Measurements from ENCODE around the gene PDXK.
A peak's percentile ranks its signal among the peaks of the same experiment; 100 is the strongest.
"Not testable (repeated sequence)": the region's sequence is repeated elsewhere in the genome, so short reads cannot be mapped to it uniquely, and the experiment has no call there.

Gene PDXK

DNA sequence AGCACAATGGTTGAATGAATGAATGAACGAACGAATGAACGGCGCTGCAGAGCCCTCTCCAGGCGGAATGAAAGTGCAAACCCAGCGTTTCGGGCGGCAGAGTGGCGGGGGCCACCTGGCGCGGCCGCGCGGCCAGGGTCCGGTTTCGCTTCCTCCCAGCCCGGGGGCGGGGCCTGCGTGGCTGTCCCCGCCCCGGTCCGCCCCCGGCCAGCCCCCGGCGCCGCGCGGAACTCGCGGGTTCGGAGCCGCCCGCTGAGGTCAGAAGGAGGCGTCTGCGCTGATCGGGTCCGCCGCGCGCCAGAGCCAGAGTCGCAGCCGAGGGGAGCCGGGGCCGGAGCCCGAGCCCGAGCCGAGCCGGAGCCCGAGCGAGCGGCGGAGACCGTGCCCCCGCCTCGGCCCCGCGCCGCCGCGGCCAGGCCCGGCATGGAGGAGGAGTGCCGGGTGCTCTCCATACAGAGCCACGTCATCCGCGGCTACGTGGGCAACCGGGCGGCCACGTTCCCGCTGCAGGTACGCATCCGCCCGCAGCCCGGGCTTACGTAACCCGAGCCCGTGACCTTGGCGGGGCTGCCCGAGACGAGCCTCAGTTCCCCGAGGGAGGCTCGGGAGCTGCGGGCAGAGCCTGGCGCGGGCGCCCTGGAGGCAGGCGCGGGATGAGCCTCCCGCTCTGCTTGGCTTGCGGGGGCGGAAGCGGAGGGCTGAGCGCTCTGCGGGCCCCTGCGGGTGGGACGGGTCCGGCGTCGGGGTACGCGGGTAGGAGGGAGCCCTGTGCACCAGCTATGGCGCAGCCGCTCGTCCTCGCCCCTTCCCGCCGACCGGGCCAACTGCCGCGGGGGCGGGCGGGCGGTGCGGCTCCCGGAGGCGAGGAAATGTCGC lies at the start of gene PDXK:
Gene PDXK, plus strand, starts transcription at position 258 of the 876 bp plus-strand sequence. Its CDS starts 166 bp downstream, at position 424.
- Mint-ChIP-seq H3K36me3 (peaks cover 27% of the 10 kb centered on the region), H3K9me3 (no peaks in the 10 kb centered on the region), H3K4me3 (peak within 1 kb of the TSS; percentile 85), H3K4me1 (peaks cover 52% of the 10 kb centered on the region), H3K27ac (peak within 1 kb of the TSS; percentile 48)
- DNase-seq (ENCODE audit: low spot score in 2 of 2) (peak; percentile 82 to 90), ATAC-seq (peak; percentile 84)

DNA sequence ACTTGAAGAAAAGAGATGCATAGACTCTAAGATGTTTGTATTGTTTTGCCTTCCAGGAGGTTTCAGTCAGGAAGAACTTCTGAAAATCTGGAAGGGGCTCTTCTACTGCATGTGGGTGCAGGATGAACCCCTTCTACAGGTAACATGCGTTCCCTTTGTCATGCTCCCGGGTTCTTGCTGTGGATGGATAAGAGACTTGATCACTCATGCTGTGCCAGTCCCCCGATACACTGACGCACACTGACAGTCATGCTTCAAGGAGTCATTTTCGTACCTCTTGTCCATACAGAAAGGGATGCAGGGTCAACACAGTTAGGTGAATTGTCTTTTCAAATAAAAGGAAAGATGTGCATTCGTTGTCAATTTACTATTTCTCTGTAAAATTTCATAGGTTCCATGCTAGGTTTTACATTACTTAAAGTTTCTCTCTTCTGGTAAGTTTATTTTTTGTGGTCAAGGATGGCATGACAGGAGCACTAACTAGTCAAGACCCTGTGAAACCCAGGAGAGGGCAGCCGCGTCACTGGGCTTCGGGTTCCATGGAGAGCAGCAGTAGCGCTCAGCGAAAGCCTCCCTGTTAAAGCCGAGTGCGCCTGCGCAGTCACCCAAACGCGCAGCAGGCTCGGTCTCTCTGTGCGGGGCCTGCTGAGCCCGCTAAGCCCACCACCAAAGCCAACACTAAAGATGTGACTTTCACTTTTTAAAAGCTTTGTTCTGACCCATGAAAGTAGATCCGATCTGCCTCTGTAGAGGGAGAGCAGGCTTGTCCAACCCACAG lies 48.9 kb upstream of the PDXK start:
- ATAC-seq (no peak), DNase-seq (ENCODE audit: low spot score in 2 of 2) (no peak)
- Mint-ChIP-seq H3K27ac (peak overlapping the region; percentile 40), H3K4me3 (no peak overlapping the region), H3K4me1 (peaks cover 23% of the 10 kb centered on the region), H3K36me3 (peaks cover 86% of the 10 kb centered on the region), H3K9me3 (peaks cover 3% of the 10 kb centered on the region)

DNA sequence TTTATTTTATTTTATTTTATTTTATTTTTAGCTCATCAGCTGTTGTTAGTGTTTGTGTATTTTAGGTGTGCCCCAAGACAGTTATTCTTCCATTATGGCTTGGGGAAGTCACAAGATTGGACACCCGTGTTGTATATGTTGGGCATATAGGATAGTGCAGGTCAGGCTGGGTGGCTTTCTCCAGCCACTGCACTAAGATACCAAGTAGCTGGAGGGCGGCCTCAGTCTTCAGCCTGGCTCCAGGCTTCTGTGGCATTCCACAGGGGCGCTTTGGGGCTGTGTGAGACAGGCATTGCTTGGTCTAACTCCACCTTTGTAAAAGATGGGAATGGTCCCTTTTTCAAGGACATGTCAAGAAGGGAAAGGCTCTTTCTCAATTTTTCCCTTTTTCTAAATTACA lies 43.1 kb upstream of the PDXK start:
- Mint-ChIP-seq H3K9me3 (no peaks in the 10 kb centered on the region), H3K4me3 (no peak overlapping the region), H3K36me3 (peaks cover 99% of the 10 kb centered on the region), H3K27ac (no peak overlapping the region), H3K4me1 (peaks cover 17% of the 10 kb centered on the region)
- DNase-seq (ENCODE audit: low spot score in 2 of 2) (no peak), ATAC-seq (no peak)

DNA sequence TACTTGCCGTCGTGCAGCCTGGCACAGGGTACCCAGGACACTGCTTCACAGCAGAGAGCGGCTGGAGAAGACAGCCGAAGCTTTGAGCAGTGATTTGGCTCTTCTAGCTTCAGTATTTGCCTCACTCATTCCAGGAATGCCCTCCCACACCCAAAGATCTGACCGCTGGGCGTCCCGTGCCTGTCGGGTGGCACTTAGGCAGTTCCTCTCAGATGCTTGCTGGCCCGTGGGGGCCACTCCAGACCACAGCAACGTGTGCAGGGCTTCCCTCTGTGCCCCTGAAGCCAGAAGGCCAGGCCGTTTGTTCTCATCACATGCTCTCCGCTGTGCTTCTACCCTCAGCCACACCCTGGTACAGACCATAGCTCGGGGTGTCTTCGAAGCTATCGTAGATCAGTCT lies 42.5 kb upstream of the PDXK start:
- peaks cover 17% of the 10 kb centered on the region for H3K4me1 Mint-ChIP-seq
- DNase-seq (ENCODE audit: low spot score in 2 of 2): no peak
- no peak for ATAC-seq
- H3K36me3 Mint-ChIP-seq: peaks cover 99% of the 10 kb centered on the region
- no peaks in the 10 kb centered on the region for H3K9me3 Mint-ChIP-seq
- H3K4me3 Mint-ChIP-seq: no peak overlapping the region
- no peak overlapping the region for H3K27ac Mint-ChIP-seq

DNA sequence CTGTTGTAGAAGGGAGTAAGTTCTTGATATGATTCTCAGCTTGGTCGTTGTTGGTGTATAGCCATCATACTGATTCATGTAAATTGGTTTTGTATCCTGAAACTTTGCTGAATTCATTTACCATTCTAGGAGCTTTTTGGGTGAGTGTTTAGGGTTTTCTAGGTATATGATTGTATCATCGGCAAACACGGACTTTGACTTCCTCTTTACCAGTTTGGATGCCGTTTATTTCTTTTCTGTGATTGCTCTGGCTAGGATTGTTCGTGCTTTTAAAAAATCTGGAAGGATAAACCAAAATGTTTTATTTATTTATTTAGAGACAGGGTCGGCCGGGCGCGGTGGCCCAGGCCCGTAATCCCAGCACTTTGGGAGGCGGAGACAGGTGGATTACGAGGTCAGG lies 39.0 kb upstream of the PDXK start:
- H3K4me3 Mint-ChIP-seq: no peak overlapping the region
- ATAC-seq: no peak
- no peak for DNase-seq (ENCODE audit: low spot score in 2 of 2)
- H3K9me3 Mint-ChIP-seq: no peaks in the 10 kb centered on the region
- H3K27ac Mint-ChIP-seq: peak overlapping the region; percentile 30
- H3K4me1 Mint-ChIP-seq: peaks cover 23% of the 10 kb centered on the region
- peaks cover 99% of the 10 kb centered on the region for H3K36me3 Mint-ChIP-seq

DNA sequence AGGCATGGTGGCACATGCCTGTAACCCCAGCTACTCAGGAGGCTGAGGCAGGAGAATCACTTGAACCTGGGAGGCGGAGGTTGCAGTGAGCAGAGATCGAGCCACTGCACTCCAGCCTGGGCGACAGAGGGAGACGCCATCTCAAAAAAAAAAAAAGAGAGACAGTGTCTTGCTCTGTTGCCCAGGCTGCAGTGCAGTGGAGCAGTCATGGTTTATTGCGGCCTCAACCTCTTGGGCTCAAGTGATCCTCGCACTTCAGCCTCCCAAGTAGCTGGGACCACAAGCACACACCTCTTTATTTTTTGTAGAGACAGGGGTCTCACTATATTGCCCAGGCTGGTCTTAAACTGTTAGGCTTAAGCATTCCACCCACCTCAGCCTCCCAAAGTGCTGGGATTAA lies 38.5 kb upstream of the PDXK start:
- Mint-ChIP-seq H3K36me3 (peaks cover 99% of the 10 kb centered on the region), H3K4me1 (peaks cover 23% of the 10 kb centered on the region)
- not testable (repeated sequence) for H3K9me3 Mint-ChIP-seq; ATAC-seq; H3K27ac Mint-ChIP-seq; DNase-seq (ENCODE audit: low spot score in 2 of 2); H3K4me3 Mint-ChIP-seq

DNA sequence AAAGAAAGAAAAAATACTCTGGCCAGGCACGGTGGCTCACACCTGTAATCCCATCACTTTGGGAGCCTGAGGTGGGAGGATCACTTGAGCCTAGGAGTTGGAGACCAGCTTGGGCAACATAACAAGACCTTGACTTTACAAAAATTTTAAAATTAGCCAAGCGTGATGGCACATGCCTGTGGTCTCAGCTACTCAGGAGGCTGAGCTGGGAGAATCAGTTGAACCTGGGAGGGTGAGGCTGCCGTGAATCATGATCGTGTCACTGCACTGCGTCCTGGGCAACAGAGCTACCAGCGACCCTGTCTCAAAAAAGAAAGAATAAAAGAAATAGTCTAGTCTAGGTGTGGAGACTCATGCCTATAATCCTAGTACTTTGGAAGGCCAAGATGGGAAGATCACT lies 37.3 kb upstream of the PDXK start:
- ATAC-seq: no peak
- H3K36me3 Mint-ChIP-seq: peaks cover 99% of the 10 kb centered on the region

DNA sequence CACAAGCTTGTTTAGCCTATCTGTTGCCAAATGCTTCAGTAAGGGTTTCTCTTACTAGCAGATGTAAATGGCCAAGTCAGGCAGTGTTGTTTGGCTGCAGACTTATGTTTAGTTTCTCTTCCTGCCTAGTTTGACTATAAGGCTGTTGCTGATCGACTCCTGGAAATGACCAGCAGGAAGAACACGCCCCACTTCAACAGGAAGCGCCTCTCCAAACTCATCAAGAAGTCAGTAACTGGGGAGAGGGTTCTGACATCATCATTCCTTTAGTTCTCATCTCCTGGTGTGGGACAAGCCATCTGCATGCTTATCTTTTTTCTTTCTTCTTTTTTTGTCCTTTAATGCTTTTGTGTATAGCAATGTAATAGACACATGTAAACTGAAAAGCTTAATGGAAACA lies 34.5 kb upstream of the PDXK start:
- no peak for DNase-seq (ENCODE audit: low spot score in 2 of 2)
- H3K4me3 Mint-ChIP-seq: no peak overlapping the region
- H3K9me3 Mint-ChIP-seq: no peaks in the 10 kb centered on the region

More for the DNA sequence above, 37.3 kb upstream of the PDXK start:
- H3K27ac Mint-ChIP-seq: no peak overlapping the region
- DNase-seq (ENCODE audit: low spot score in 2 of 2): no peak
- H3K9me3 Mint-ChIP-seq: no peaks in the 10 kb centered on the region
- H3K4me3 Mint-ChIP-seq: no peak overlapping the region
- peaks cover 23% of the 10 kb centered on the region for H3K4me1 Mint-ChIP-seq

DNA sequence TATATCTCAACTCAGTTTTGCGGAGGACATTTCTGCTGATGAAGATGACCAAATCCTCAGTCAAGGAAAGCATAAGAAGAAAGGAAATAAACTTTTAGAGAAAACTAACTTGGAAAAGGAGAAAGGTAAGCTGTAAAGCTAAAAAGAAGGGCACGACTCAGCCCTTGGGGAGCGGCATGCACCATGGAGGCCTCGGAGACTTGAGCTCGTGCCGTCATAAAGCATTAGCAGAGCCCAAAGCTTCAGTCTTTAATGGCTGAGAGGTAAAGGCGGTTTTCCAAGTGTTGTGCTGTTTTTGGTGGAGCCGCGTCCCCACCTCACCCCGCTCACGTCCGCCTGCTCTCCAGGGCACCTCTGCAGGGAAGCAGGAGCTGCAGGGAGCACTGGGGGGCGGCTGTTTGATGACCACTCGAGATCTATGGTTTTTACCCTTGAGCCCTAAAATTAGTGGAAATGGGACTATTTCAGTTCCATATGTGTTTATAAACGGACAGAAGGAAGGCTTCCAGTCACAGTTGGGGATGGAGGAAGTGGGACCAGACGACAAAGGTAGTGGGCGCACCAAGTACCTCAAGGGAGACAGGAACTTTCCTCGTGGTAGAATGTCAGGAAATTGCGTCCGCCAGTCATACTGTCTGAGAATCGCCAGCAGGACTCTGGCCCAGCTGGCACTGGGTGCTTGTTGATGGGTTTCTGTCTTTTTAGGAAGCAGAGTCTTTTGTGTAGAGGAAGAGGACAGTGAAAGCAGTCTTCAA lies 31.9 kb upstream of the PDXK start:
- Mint-ChIP-seq H3K4me3 (no peak overlapping the region), H3K9me3 (no peaks in the 10 kb centered on the region), H3K36me3 (peaks cover 100% of the 10 kb centered on the region), H3K27ac (peak overlapping the region; percentile 84), H3K4me1 (peaks cover 4% of the 10 kb centered on the region)
- no peak for ATAC-seq
- no peak for DNase-seq (ENCODE audit: low spot score in 2 of 2)

More for the DNA sequence above, 34.5 kb upstream of the PDXK start:
- no peak for ATAC-seq
- peak overlapping the region; percentile 32 for H3K27ac Mint-ChIP-seq
- peaks cover 12% of the 10 kb centered on the region for H3K4me1 Mint-ChIP-seq
- peaks cover 99% of the 10 kb centered on the region for H3K36me3 Mint-ChIP-seq

DNA sequence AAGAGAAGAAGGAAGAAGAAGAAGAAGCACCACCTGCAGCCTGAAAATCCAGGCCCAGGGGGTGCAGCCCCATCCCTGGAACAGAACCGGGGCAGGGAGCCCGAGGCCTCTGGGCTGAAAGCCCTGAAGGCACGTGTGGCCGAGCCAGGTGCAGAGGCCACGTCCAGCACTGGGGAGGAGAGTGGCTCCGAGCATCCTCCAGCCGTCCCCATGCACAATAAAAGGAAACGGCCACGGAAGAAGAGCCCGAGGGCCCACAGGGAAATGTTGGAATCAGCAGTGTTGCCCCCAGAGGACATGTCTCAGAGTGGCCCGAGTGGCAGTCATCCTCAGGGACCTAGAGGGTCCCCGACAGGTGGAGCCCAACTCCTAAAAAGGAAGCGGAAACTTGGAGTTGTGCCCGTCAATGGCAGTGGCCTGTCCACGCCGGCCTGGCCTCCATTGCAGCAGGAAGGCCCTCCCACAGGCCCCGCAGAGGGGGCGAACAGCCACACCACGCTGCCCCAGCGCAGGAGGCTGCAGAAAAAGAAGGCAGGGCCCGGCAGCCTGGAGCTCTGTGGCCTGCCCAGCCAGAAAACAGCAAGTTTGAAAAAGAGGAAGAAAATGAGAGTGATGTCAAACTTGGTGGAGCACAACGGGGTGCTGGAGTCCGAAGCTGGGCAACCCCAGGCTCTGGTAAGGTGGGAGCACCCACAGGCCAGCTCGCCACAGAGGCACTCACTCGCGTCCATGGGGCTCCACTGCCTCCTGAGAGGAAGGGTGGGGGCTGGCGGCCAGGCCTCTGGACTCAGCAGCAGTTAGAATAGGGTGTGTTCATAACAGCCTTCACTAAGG lies 31.1 kb upstream of the PDXK start:
- Mint-ChIP-seq H3K4me3 (no peak overlapping the region), H3K9me3 (no peaks in the 10 kb centered on the region), H3K27ac (peak overlapping the region; percentile 84), H3K36me3 (peaks cover 100% of the 10 kb centered on the region), H3K4me1 (no peaks in the 10 kb centered on the region)
- ATAC-seq (no peak), DNase-seq (ENCODE audit: low spot score in 2 of 2) (no peak)

DNA sequence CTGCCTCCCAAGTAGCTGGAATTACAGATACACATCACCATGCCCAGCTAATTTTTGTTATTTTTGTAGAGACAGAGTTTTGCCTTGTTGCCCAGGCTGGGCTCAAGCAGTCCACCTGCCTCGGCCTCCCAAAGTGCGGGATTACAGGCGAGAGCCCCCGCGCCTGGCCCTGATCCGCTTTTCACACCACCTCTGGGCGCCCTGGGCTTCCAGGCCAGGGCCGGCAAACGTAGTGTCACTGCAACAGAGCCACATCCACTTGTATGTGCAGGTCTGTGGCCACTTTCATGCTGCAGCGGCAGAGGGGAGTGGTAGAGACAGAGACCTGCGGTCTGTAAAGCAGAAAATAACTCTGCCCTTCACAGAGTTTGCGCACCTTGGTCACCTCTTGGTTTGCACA lies 30.0 kb upstream of the PDXK start:
- DNase-seq (ENCODE audit: low spot score in 2 of 2) (no peak), ATAC-seq (no peak)
- Mint-ChIP-seq H3K27ac (no peak overlapping the region), H3K4me1 (no peaks in the 10 kb centered on the region), H3K4me3 (no peak overlapping the region), H3K9me3 (no peaks in the 10 kb centered on the region), H3K36me3 (peaks cover 100% of the 10 kb centered on the region)

DNA sequence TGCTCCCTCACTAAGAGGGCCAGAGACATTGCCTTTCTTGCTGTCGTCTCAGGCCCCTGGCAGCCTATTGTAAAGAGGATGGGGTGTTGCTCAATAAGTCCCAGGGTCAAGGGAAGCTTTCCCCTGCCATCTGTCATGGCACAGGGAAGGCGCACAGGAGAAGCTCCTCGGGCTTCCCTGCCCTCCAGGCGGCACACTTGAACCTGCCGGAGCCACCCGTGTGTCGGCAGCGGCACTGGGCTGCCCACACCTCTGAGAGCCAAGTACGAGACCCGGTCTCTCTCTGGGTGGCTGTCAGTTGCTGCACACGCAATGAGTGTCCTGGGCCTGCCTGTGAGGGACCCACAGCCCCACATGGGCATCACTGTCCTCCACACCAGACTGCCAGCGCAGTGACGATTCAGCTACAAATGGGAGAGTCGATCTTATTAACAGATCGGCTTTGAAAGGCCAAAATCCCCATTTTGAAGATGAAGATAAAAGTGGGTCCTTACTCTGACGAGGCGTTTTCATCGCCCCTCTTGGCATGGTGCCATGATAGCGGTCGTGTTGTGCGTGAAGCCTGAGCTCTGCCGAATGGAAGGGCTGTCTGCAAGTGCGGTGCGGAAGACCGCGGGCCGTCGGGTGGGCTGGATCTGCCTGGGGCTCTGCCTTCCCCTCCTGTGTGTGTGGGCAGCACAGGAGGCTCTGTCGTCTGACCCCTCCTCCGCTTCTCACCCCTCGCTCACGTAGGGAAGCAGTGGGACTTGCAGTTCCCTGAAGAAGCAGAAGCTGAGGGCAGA lies 29.2 kb upstream of the PDXK start:
- H3K9me3 Mint-ChIP-seq: no peaks in the 10 kb centered on the region
- ATAC-seq: no peak
- H3K4me3 Mint-ChIP-seq: no peak overlapping the region
- H3K36me3 Mint-ChIP-seq: peaks cover 99% of the 10 kb centered on the region
- H3K27ac Mint-ChIP-seq: no peak overlapping the region
- H3K4me1 Mint-ChIP-seq: no peaks in the 10 kb centered on the region
- DNase-seq (ENCODE audit: low spot score in 2 of 2): no peak

DNA sequence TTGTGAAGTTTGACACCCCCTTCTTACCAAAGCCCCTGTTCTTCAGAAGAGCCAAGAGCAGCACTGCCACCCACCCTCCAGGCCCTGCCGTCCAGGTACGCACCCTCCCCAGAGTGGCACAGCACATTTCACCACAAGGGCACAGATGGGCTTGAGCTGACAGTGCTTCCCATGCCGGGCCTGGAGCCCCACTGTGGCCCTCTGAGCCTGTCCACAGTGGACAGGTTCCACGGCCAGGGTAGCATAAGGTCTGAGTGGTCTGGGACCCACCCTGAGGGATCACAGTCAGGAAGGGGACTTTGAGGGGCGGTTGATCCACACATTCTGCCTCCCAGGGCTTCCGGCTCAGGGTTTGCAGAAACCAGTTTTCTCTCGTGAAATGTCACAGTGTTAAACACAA lies 28.6 kb upstream of the PDXK start:
- H3K36me3 Mint-ChIP-seq: peaks cover 99% of the 10 kb centered on the region
- no peaks in the 10 kb centered on the region for H3K9me3 Mint-ChIP-seq
- no peaks in the 10 kb centered on the region for H3K4me1 Mint-ChIP-seq
- no peak for DNase-seq (ENCODE audit: low spot score in 2 of 2)
- no peak overlapping the region for H3K27ac Mint-ChIP-seq
- ATAC-seq: no peak
- no peak overlapping the region for H3K4me3 Mint-ChIP-seq

All from stimulated activated effector memory CD8-positive, alpha-beta T cell treated with anti-CD3 and anti-CD28 coated beads, Interleukin-12 subunit alpha, Interleukin-12 subunit beta, amount 100 ng/mL, for 72 hours (primary cell).